NB4 (cell line): ENCODE results near the gene USP7.

Source experiments
- DNase-seq: peaks from one replicate; pipeline ENCODE4 v3.0.0; 2010; ENCODE audit warnings: low read depth
- H3K4me3 ChIP-seq: one replicate; pipeline ENCODE4 v1.5.1; 2011; ENCODE audit warnings: mild to moderate bottlenecking, low read depth, low read length, moderate library complexity
- CTCF ChIP-seq: IDR thresholded peaks from one replicate; pipeline ENCODE4 v1.5.1; 2012; ENCODE audit warnings: low read depth, low read length
- MAX ChIP-seq: IDR thresholded peaks from 2 replicates; pipeline ENCODE4 v1.6.1; 2011; ENCODE audit warnings: low read depth, low read length
- MYC ChIP-seq: IDR thresholded peaks from 2 replicates; pipeline ENCODE4 v1.6.1; 2011; ENCODE audit warnings: low read depth, low read length
- POLR2A ChIP-seq: IDR thresholded peaks from 2 replicates; pipeline ENCODE4 v1.6.1; 2011; ENCODE audit warnings: mild to moderate bottlenecking; ENCODE audit not compliant: insufficient read length; ENCODE audit errors: extremely low read depth

Gene USP7

GRCh38 chr16:8999800-9000199 lies 36.1 kb upstream of the USP7 start:
- no peak overlapping the region for H3K4me3 ChIP-seq
- no peak for DNase-seq
- TF ChIP-seq MAX, result no peak
- no peak for TF ChIP-seq POLR2A
- no peak for TF ChIP-seq CTCF
- TF ChIP-seq MYC, result no peak

DNA sequence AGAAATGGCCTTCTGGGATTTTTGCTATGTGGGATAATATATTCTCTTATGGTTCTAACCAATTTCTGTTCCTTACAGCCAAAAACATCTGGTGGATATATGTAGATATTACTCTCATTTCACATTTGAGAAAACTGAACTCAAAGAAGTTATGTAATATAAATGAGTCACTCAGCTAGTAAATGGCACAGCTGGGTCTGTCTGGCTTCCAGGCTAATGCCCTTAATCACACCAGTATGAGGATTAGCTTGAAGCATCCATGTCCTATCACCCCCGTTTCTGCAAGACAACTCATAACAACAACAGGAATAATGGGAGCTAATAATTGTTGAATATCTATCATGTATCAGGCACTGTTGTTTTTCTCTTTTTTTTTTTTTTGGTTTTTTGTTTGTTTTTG lies 34.4 kb upstream of the USP7 start:
- peak; percentile 55 for DNase-seq
- TF ChIP-seq POLR2A, result no peak
- no peak for TF ChIP-seq MAX
- TF ChIP-seq MYC, result no peak
- TF ChIP-seq CTCF, result no peak
- no peak overlapping the region for H3K4me3 ChIP-seq

- no peak overlapping the region for H3K4me3 ChIP-seq
- DNase-seq, result peak; percentile 31
- TF ChIP-seq CTCF (no peak), MAX (no peak), MYC (no peak), POLR2A (no peak)
Measured at GRCh38 chr16:8996891-8997290, 33.2 kb upstream of the USP7 start.

GRCh38 chr16:8990445-8990844 lies 26.7 kb upstream of the USP7 start:
- TF ChIP-seq MYC, result no peak
- TF ChIP-seq CTCF, result no peak
- TF ChIP-seq POLR2A, result no peak
- no peak for TF ChIP-seq MAX
- DNase-seq, result no peak
- no peak overlapping the region for H3K4me3 ChIP-seq

GRCh38 chr16:8989099-8989878 lies 25.6 kb upstream of the USP7 start:
- TF ChIP-seq CTCF, result no peak
- TF ChIP-seq MYC, result no peak
- no peak for TF ChIP-seq MAX
- TF ChIP-seq POLR2A, result no peak
- H3K4me3 ChIP-seq, result no peak overlapping the region
- DNase-seq, result no peak

GRCh38 chr16:8986818-8987191 lies 23.1 kb upstream of the USP7 start:
- TF ChIP-seq CTCF (no peak), MYC (no peak)
- DNase-seq, result no peak
- H3K4me3 ChIP-seq, result no peak overlapping the region
